ENCODE data around the gene ATXN2. TPM values are rescaled to one million over a fixed set of nuclear protein-coding genes. Genes with fewer than 3 reads are reported as not detected.

ATXN2 gene
- total RNA-seq, 1 donor from 2014 or later: 70.3 TPM

DNA sequence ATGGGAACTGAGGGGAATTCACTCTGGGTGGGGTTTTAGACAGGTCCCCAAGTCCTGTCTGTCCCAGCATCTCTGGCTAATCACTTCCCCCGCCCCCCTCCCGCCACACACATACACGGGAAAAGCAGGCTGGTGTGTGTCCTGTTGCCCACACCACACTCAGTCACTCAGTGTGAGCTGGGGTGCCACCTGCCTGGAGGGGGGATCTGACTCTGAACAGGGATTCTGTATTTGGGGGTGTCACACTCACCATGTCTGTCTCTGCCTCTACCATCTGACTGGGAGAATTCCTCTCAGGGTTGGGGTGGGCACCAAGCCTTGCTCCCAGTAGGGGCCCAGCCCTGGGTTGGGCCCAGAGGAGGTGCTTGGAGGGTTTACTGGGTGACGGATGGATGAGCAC, 162.3 kb downstream of the ATXN2 start:
- no peak for DNase-seq
- peak overlapping the region; percentile 31 for H3K27ac ChIP-seq
- H3K4me1 ChIP-seq: peaks cover 100% of the 10 kb centered on the region
- no peaks in the 10 kb centered on the region for H3K9me3 ChIP-seq
- no peak for ATAC-seq
- H3K27me3 ChIP-seq (ENCODE audit: low read depth): no peaks in the 10 kb centered on the region
- H3K36me3 ChIP-seq: peaks cover 11% of the 10 kb centered on the region
- no peak overlapping the region for H3K4me3 ChIP-seq
- intact Hi-C loops (cut with DNase I): no loop called here
- TF ChIP-seq, protein P1, sequence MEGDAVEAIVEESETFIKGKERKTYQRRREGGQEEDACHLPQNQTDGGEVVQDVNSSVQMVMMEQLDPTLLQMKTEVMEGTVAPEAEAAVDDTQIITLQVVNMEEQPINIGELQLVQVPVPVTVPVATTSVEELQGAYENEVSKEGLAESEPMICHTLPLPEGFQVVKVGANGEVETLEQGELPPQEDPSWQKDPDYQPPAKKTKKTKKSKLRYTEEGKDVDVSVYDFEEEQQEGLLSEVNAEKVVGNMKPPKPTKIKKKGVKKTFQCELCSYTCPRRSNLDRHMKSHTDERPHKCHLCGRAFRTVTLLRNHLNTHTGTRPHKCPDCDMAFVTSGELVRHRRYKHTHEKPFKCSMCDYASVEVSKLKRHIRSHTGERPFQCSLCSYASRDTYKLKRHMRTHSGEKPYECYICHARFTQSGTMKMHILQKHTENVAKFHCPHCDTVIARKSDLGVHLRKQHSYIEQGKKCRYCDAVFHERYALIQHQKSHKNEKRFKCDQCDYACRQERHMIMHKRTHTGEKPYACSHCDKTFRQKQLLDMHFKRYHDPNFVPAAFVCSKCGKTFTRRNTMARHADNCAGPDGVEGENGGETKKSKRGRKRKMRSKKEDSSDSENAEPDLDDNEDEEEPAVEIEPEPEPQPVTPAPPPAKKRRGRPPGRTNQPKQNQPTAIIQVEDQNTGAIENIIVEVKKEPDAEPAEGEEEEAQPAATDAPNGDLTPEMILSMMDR (IDR thresholded peaks at IDR 0.05): no peak

DNA sequence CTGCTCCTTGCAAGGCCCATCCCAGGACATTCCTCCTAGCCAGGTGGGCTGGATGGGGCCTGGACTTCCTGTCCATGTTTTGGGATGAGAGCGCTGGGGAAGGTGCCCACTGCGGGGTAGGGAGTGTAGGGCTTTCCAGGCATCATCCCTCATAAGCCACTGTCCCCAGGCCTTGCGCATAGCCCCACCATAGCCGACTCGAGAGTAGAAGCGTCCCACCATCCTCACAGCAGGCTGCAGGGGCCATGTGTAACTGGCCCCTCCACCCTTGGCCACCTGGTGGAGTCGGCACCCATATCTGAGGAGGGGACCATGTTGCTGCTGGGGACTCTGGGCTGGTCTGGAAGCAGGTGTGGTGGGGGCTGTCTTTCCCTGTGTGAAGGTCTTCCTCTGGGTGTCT, 162.8 kb downstream of the ATXN2 start:
- peaks cover 100% of the 10 kb centered on the region for H3K4me1 ChIP-seq
- no peak overlapping the region for H3K4me3 ChIP-seq
- no peaks in the 10 kb centered on the region for H3K27me3 ChIP-seq (ENCODE audit: low read depth)
- H3K36me3 ChIP-seq: peaks cover 7% of the 10 kb centered on the region
- TF ChIP-seq, protein P1 (IDR thresholded peaks at IDR 0.05): no peak
- ATAC-seq (no peak), DNase-seq (no peak)
- H3K9me3 ChIP-seq: no peaks in the 10 kb centered on the region
- peak overlapping the region; percentile 81 for H3K27ac ChIP-seq
- intact Hi-C loops (cut with DNase I): no loop called here

DNA sequence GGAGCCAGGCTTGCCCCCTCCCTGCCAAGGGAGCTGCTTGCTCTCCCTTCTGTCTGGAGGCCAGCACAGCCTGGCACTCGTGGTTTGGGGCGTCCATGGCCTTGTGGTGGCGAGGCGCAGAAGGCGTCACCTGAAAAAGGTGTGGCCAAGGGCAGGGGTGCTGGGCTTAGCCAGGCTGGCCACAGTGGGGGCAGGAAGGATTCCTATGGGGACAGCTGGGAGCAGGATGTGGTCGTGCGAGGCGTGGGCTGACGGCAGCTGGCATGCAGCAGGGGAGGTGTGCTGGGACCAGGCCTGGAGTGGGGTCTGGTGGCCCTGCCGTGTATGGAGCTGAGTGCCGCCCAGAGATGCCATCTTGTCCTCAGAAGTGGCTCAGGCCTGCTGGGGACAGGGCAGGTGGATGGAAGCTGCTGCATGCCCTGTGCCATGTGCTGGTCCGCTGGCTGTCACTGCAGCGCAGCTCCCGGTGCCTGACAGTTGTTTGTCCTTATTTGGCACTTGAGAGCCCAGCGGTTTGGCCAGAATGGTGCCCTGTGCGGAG, 163.4 kb downstream of the ATXN2 start:
- TF ChIP-seq, protein P1 (IDR thresholded peaks at IDR 0.05): no peak
- Histone ChIP-seq H3K27ac (peak overlapping the region; percentile 81), H3K36me3 (peaks cover 4% of the 10 kb centered on the region), H3K9me3 (no peaks in the 10 kb centered on the region), H3K4me3 (no peak overlapping the region), H3K4me1 (peaks cover 100% of the 10 kb centered on the region), H3K27me3 (ENCODE audit: low read depth) (no peaks in the 10 kb centered on the region)
- intact Hi-C loops (cut with DNase I): no loop called here
- DNase-seq: no peak
- peak in 1 of 2 donors; percentile 4 for ATAC-seq

DNA sequence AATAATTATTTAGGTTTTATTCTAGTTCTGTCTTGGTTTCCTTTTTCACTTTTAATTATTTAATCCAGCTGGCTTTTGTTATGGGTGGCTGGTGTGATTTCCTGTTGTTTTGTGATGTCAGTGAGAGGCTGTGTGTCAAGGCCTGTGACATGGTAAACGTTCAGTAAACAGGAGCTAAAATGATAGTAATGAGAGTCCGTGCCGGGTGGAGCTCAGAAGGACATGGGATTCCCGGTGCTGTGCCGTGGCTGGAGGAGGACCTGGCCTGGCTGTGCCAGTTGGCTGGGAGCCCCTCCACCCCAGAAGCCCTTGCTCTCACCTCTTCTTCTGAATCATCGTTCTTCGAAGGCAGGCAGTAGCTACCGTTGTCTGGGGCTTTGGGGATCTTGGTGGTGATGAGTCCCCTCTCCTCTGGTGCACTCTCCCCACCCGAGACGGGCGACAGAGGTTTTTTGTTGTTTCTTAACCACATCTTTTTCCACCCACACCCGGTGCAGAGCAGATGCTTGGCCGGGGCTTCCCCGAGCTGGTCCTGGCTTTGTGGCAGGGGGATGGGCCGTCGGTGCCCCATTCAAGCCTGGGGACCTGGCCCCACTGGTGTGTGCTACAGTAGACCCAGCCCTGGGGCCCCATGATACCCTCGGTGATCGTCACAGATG, 164.3 kb downstream of the ATXN2 start:
- DNase-seq (no peak), ATAC-seq (peak; percentile 43 to 54)
- peak overlapping the region; percentile 81 for H3K27ac ChIP-seq
- H3K9me3 ChIP-seq: no peaks in the 10 kb centered on the region
- intact Hi-C loops (cut with DNase I): no loop called here
- TF ChIP-seq, protein P1 (IDR thresholded peaks at IDR 0.05): no peak
- peaks cover 100% of the 10 kb centered on the region for H3K4me1 ChIP-seq
- no peak overlapping the region for H3K4me3 ChIP-seq
- no peaks in the 10 kb centered on the region for H3K27me3 ChIP-seq (ENCODE audit: low read depth)
- no peaks in the 10 kb centered on the region for H3K36me3 ChIP-seq

DNA sequence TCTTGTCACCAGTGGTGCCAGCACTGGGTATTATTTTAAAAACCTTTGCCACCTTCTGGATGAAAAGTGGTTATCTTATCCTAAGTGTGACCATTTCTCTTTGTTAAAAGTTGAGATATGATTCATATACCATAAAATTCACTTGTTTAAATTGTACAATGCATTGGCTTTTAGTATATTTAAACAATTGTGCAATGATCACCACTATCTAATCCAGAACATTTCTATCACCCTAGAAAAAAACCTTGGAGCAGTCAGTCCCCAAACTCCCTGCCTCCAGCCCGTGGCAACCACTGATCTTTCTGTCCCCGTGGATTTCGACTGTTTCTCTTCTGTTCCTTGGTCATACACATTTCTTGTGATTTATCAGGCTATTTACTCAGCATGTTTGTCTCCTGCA, 165.1 kb downstream of the ATXN2 start:
- DNase-seq: no peak
- peak overlapping the region; percentile 11 for H3K4me3 ChIP-seq
- H3K27ac ChIP-seq: peak overlapping the region; percentile 81

More for the DNA sequence above, 165.1 kb downstream of the ATXN2 start:
- Histone ChIP-seq H3K9me3 (no peaks in the 10 kb centered on the region), H3K36me3 (no peaks in the 10 kb centered on the region), H3K27me3 (ENCODE audit: low read depth) (no peaks in the 10 kb centered on the region), H3K4me1 (peaks cover 100% of the 10 kb centered on the region)
- no peak for ATAC-seq
- intact Hi-C loops (cut with DNase I): no loop called here
- TF ChIP-seq, protein P1 (IDR thresholded peaks at IDR 0.05): no peak
